Mesothelial cell of epicardium (in vitro differentiated cells): Measurements from ENCODE around the gene LTB4R2. TPM values are rescaled to one million over a fixed set of nuclear protein-coding genes. Genes with fewer than 3 reads are reported as not detected.

Source experiments
- DNase-seq, 2 experiments: peaks; one replicate each; pipeline ENCODE4 v3.0.0; 2021; ENCODE audit warnings: low spot score in 2 of 2; ENCODE audit not compliant: unreplicated experiment in 2 of 2
- H3K27ac Mint-ChIP-seq: 2 replicates; pipeline ENCODE4 v1.8.0; 2021; ENCODE audit warnings: mixed read lengths
- H3K27me3 Mint-ChIP-seq: 2 replicates; pipeline ENCODE4 v1.8.0; 2021; ENCODE audit warnings: low read depth, mixed read lengths
- H3K36me3 Mint-ChIP-seq: 2 replicates; pipeline ENCODE4 v1.8.0; 2021; ENCODE audit warnings: mixed read lengths
- H3K4me1 Mint-ChIP-seq: 2 replicates; pipeline ENCODE4 v1.8.0; 2021; ENCODE audit warnings: mixed read lengths
- H3K4me3 Mint-ChIP-seq: 2 replicates; pipeline ENCODE4 v1.8.0; 2021; ENCODE audit warnings: mild to moderate bottlenecking, moderate library complexity, mixed read lengths
- H3K9me3 Mint-ChIP-seq: 2 replicates; pipeline ENCODE4 v1.8.0; 2021; ENCODE audit warnings: mixed read lengths
- CTCF ChIP-seq: fragments of 200-600 bp; sonication (generic); IDR thresholded peaks from one replicate; pipeline ENCODE4 v1.5.0; 2021; ENCODE audit warnings: antibody characterized with exemption; ENCODE audit not compliant: unreplicated experiment
- total RNA-seq: library from RNA; stranded (reverse); gene quantifications from 3 replicates; pipeline ENCODE4 v1.2.1, GENCODE V29; 2021

Gene LTB4R2
- total RNA-seq, result 13.0 to 14.9 TPM (median 14.8 TPM) in 3 replicates

GRCh38 chr14:24309538-24310264 is at the start of gene LTB4R2:
LTB4R2 (plus strand) TSS chr14:24310140; CDS start chr14:24310665, 525 bp downstream.
- Mint-ChIP-seq H3K27me3 (no peaks in the 10 kb centered on the region), H3K4me1 (peaks cover 2% of the 10 kb centered on the region), H3K27ac (no peak within 1 kb of the TSS), H3K9me3 (no peaks in the 10 kb centered on the region), H3K36me3 (peaks cover 17% of the 10 kb centered on the region), H3K4me3 (no peak within 1 kb of the TSS)
- no peak for DNase-seq
- TF ChIP-seq CTCF, result no peak

GRCh38 chr14:24260780-24261157 is 49.2 kb upstream of the LTB4R2 start:
- peaks cover 33% of the 10 kb centered on the region for H3K4me1 Mint-ChIP-seq
- no peaks in the 10 kb centered on the region for H3K9me3 Mint-ChIP-seq
- H3K4me3 Mint-ChIP-seq, result no peak overlapping the region
- H3K36me3 Mint-ChIP-seq, result no peaks in the 10 kb centered on the region
- no peak for DNase-seq
- H3K27ac Mint-ChIP-seq, result peak overlapping the region; percentile 31
- H3K27me3 Mint-ChIP-seq, result no peaks in the 10 kb centered on the region
- no peak for TF ChIP-seq CTCF

GRCh38 chr14:24261256-24261968 is 48.5 kb upstream of the LTB4R2 start:
- no peak overlapping the region for H3K27ac Mint-ChIP-seq
- no peaks in the 10 kb centered on the region for H3K9me3 Mint-ChIP-seq
- H3K4me3 Mint-ChIP-seq, result no peak overlapping the region
- no peaks in the 10 kb centered on the region for H3K27me3 Mint-ChIP-seq
- DNase-seq, result no peak
- H3K36me3 Mint-ChIP-seq, result peaks cover 3% of the 10 kb centered on the region
- no peak for TF ChIP-seq CTCF
- H3K4me1 Mint-ChIP-seq, result peaks cover 33% of the 10 kb centered on the region

GRCh38 chr14:24261969-24262327 is 48.0 kb upstream of the LTB4R2 start:
- Mint-ChIP-seq H3K4me3 (no peak overlapping the region), H3K9me3 (no peaks in the 10 kb centered on the region), H3K4me1 (peaks cover 31% of the 10 kb centered on the region), H3K36me3 (peaks cover 8% of the 10 kb centered on the region), H3K27me3 (no peaks in the 10 kb centered on the region), H3K27ac (no peak overlapping the region)
- DNase-seq, result no peak
- TF ChIP-seq CTCF, result no peak

- TF ChIP-seq CTCF, result no peak
- Mint-ChIP-seq H3K36me3 (peaks cover 13% of the 10 kb centered on the region), H3K4me3 (no peak within 1 kb of the TSS), H3K27me3 (no peaks in the 10 kb centered on the region), H3K27ac (peak within 1 kb of the TSS; percentile 88), H3K9me3 (no peaks in the 10 kb centered on the region), H3K4me1 (peaks cover 27% of the 10 kb centered on the region)
- DNase-seq, result no peak
Observed at GRCh38 chr14:24262821-24263733, 46.9 kb upstream of the LTB4R2 start, which contains the start of gene TGM1. TGM1 (minus strand) TSS chr14:24263177; CDS start chr14:24262352, 825 bp downstream.
